Endothelial cell of umbilical vein (primary cell): ENCODE measurements around the gene TSG101. TPM values are rescaled to one million over a fixed set of nuclear protein-coding genes. Genes with fewer than 3 reads are reported as not detected.

Source experiments
- BruUV-seq: library from RNA; stranded (reverse); fragments of 400-500 nt; replicated peaks from 2 replicates; lab custom pipeline; 2021; lab: Mats Ljungman, UMichigan
- CTCF ChIA-PET: fragments of 300-600, 350-600 bp; sonication (Branson Sonifier 250); formaldehyde crosslinking; loops from one replicate; lab custom pipeline; 2021; ENCODE audit warnings: antibody characterized with exemption, inconsistent platforms; lab: Charles Lee
- POLR2A ChIA-PET: fragments of 300-600, 350-600 bp; sonication (Branson Sonifier 250); formaldehyde crosslinking; loops from one replicate; lab custom pipeline; 2021; ENCODE audit warnings: antibody characterized with exemption, inconsistent platforms; lab: Charles Lee
- DNase-seq: peaks from one replicate; pipeline ENCODE4 v3.0.0-alpha.2; 2011; ENCODE audit warnings: low read depth, low spot score
- FAIRE-seq: peaks from 2 replicates; lab custom pipeline; 2011; peaks lifted over from hg19 to GRCh38; lab: Jason Lieb, UNC
- H2AFZ ChIP-seq: 2 replicates; pipeline ENCODE4 v1.6.0; 2012; ENCODE audit warnings: low read depth, low read length, control low read depth, inconsistent platforms
- H3K27ac ChIP-seq: 2 replicates; pipeline ENCODE4 v1.5.1; 2011; ENCODE audit warnings: low read depth, mild to moderate bottlenecking, control low read depth, low read length, moderate library complexity; ENCODE audit not compliant: insufficient read depth
- H3K27me3 ChIP-seq, 2 experiments: 2 replicates each; pipeline versions ENCODE4 v1.6.0 to v1.6.1; 2011; ENCODE audit warnings: low read length in 2 of 2, mixed read lengths in 1 of 2; ENCODE audit not compliant: control insufficient read depth in 2 of 2, insufficient read depth in 2 of 2
- H3K36me3 ChIP-seq, 2 experiments: 2 replicates in 1 of 2; 3 replicates in 1 of 2; pipeline ENCODE4 v1.5.1; 2011; ENCODE audit warnings: low read length in 2 of 2, mild to moderate bottlenecking in 1 of 2, moderate library complexity in 1 of 2; ENCODE audit not compliant: control insufficient read depth in 2 of 2, insufficient read depth in 2 of 2; ENCODE audit errors: extremely low read depth in 1 of 2
- H3K4me1 ChIP-seq: 3 replicates; pipeline ENCODE4 v1.5.1; 2011; ENCODE audit warnings: mild to moderate bottlenecking, low read length; ENCODE audit not compliant: control insufficient read depth, insufficient read depth; ENCODE audit errors: extremely low read depth
- H3K4me2 ChIP-seq: 2 replicates; pipeline ENCODE4 v1.6.1; 2011; ENCODE audit warnings: low read length, control low read depth, mixed read lengths; ENCODE audit not compliant: insufficient read depth
- H3K4me3 ChIP-seq, 3 experiments: fragments of 200-600 bp in 1 of 3; sonication (generic), shearing (Covaris generic) in 1 of 3; replicated peaks in 1 of 3; 2 replicates each; pipeline ENCODE4 v1.5.1; 2011 to 2016; ENCODE audit warnings: control low read depth in 3 of 3, low read length in 3 of 3, mild to moderate bottlenecking in 2 of 3, inconsistent platforms in 1 of 3, low read depth in 1 of 3, moderate library complexity in 1 of 3; ENCODE audit not compliant: insufficient read depth in 1 of 3
- H3K79me2 ChIP-seq: 2 replicates; pipeline ENCODE4 v1.6.0; 2012; ENCODE audit warnings: low read length, inconsistent platforms; ENCODE audit not compliant: control insufficient read depth, insufficient read depth
- H3K9ac ChIP-seq: replicated peaks from 2 replicates; pipeline ENCODE3; 2011; ENCODE audit warnings: low read length, control low read depth; ENCODE audit not compliant: insufficient read depth; ENCODE audit errors: extremely low read depth
- H3K9me1 ChIP-seq: replicated peaks from 3 replicates; pipeline ENCODE4 v1.6.0; 2011; ENCODE audit warnings: mild to moderate bottlenecking, low read length; ENCODE audit not compliant: control insufficient read depth, insufficient read depth; ENCODE audit errors: extremely low read depth
- H3K9me3 ChIP-seq: replicated peaks from 2 replicates; pipeline ENCODE4 v1.5.1; 2012; ENCODE audit warnings: low read length, inconsistent platforms; ENCODE audit not compliant: control insufficient read depth, insufficient read depth
- H4K20me1 ChIP-seq: replicated peaks from 2 replicates; pipeline ENCODE3; 2011; ENCODE audit warnings: mild to moderate bottlenecking, low read length; ENCODE audit not compliant: control insufficient read depth, insufficient read depth; ENCODE audit errors: extremely low read depth
- CTCF ChIP-seq, 2 donors: IDR thresholded peaks; 1 replicate in 1 of 2; 2 replicates in 1 of 2; pipeline ENCODE4 v1.5.1; 2011; ENCODE audit warnings: low read length in 2 of 2, mild to moderate bottlenecking in 2 of 2, moderate library complexity in 2 of 2, control low read depth in 1 of 2, inconsistent platforms in 1 of 2, low read depth in 1 of 2; ENCODE audit not compliant: insufficient read depth in 1 of 2; ENCODE audit errors: extremely low read depth in 1 of 2
- EZH2 ChIP-seq: IDR thresholded peaks from 2 replicates; pipeline ENCODE4 v1.6.1; 2012; ENCODE audit warnings: borderline replicate concordance, low read depth, mild to moderate bottlenecking, moderate library complexity, low read length, inconsistent platforms; ENCODE audit not compliant: severe bottlenecking
- FOS ChIP-seq: IDR thresholded peaks from 2 replicates; pipeline ENCODE4 v1.6.1; 2011; ENCODE audit warnings: mild to moderate bottlenecking, low read length, moderate library complexity, borderline replicate concordance; ENCODE audit not compliant: insufficient read depth
- GATA2 ChIP-seq: IDR thresholded peaks from 2 replicates; pipeline ENCODE4 v1.7.0; 2011; ENCODE audit warnings: low read depth, mild to moderate bottlenecking, moderate library complexity, mixed read lengths, low read length; ENCODE audit not compliant: insufficient read length, insufficient read depth
- JUN ChIP-seq: IDR thresholded peaks from 2 replicates; pipeline ENCODE4 v1.6.1; 2011; ENCODE audit warnings: borderline replicate concordance, low read depth; ENCODE audit not compliant: insufficient read length, insufficient read depth
- MAX ChIP-seq: IDR thresholded peaks from 2 replicates; pipeline ENCODE4 v1.6.1; 2011; ENCODE audit not compliant: insufficient read depth, insufficient read length
- MYC ChIP-seq: IDR thresholded peaks from one replicate; pipeline ENCODE4 v1.6.1; 2011; ENCODE audit warnings: mild to moderate bottlenecking, low read depth, low read length
- POLR2A ChIP-seq: IDR thresholded peaks from 2 replicates; pipeline ENCODE4 v1.6.1; 2012; ENCODE audit warnings: low read depth, mild to moderate bottlenecking, control low read depth, low read length
- POLR2AphosphoS5 ChIP-seq: IDR thresholded peaks from 2 replicates; pipeline ENCODE4 v1.6.1; 2012; ENCODE audit warnings: low read depth, mild to moderate bottlenecking, control low read depth, low read length, moderate library complexity; ENCODE audit not compliant: insufficient read depth
- dilution Hi-C: fragments of 300-500 bp; cut with MboI; formaldehyde crosslinking; loops from one replicate; pipeline ENCODE4 v1.15.0; 2019; ENCODE audit warnings: low sequenced_read_pairs; ENCODE audit not compliant: extremely low pct_ligation_motif_present
- intact Hi-C: fragments of 100-400 bp; cut with micrococcal nuclease; formaldehyde crosslinking; loops from one replicate; pipeline ENCODE4 v1.10.0; 2022
- polyA plus RNA-seq, 4 experiments: library from polyadenylated mRNA; depleted of rRNA in 3 of 4; stranded (reverse) in 3 of 4; unstranded in 1 of 4; fragments of >200 nt; gene quantifications; 2 replicates each; pipeline versions ENCODE4 v1.2.1 to v1.2.3, GENCODE V29; 2011 to 2012; ENCODE audit warnings: missing spikeins in 1 of 4
- total RNA-seq: library from RNA; stranded (reverse); gene quantifications from 2 replicates; pipeline ENCODE4 v1.2.3, GENCODE V29; 2021

The TSG101 gene
- total and polyA plus RNA-seq, 2 donors (not counting 3 experiments of a cell fraction or from before 2014, with no cell fraction given) = 41.3 to 163 TPM

- H3K9ac ChIP-seq = no peak overlapping the region
- no peak overlapping the region for H3K4me2 ChIP-seq
- H3K4me1 ChIP-seq = no peaks in the 10 kb centered on the region
- H3K4me3 ChIP-seq = no peak overlapping the region
- H3K79me2 ChIP-seq = no peaks in the 10 kb centered on the region
- FAIRE-seq (no peak), DNase-seq (no peak)
- peaks cover 6 to 16% of the 10 kb centered on the region in 2 experiments for H3K36me3 ChIP-seq
- dilution Hi-C loops (no loop called here), intact Hi-C loops (no loop called here)
- no peak overlapping the region for H2AFZ ChIP-seq
- no peaks in the 10 kb centered on the region for H3K9me3 ChIP-seq
- H3K27ac ChIP-seq = no peak overlapping the region
- no peaks in the 10 kb centered on the region for H4K20me1 ChIP-seq
- no TSS peak for BruUV-seq
- ChIA-PET POLR2A (no interaction called here), CTCF (interaction anchor here (1.5 kb wide), 1 partner anchor 235 kb away, joined by 4 read pairs; no protein-coding TSS in a partner anchor)
- H3K27me3 ChIP-seq = no peaks in the 10 kb centered on the region
- TF ChIP-seq CTCF (IDR thresholded peaks at IDR 0.05; ENCODE audit: extremely low read depth in 1 of 2, insufficient read depth in 1 of 2, low read depth in 1 of 2, low read length in 2 of 2) = no peak
- no peak for TF ChIP-seq EZH2
- no peak for TF ChIP-seq MYC
- no peak for TF ChIP-seq FOS
- no peak for TF ChIP-seq JUN
- no peak for TF ChIP-seq MAX
- TF ChIP-seq GATA2 = no peak
- no peak for TF ChIP-seq POLR2AphosphoS5
- no peak for TF ChIP-seq POLR2A
- no peaks in the 10 kb centered on the region for H3K9me1 ChIP-seq
Observed at GRCh38 chr11:18479063-18479462, 47.7 kb downstream of the TSG101 start.
